Bronchial epithelial cell (primary cell): ENCODE measurements around the gene PTF1A. TPM values are rescaled to one million over a fixed set of nuclear protein-coding genes. Genes with fewer than 3 reads are reported as not detected.

Experiments
- DNase-seq: peaks from one replicate; pipeline ENCODE4 v3.0.0-alpha.2; 2010; ENCODE audit warnings: low read depth
- FAIRE-seq: peaks from 2 replicates; lab custom pipeline; 2011; peaks lifted over from hg19 to GRCh38; lab: Jason Lieb, UNC
- H3K27me3 ChIP-seq: 2 replicates; pipeline ENCODE4 v1.5.1; 2011; ENCODE audit warnings: low read length; ENCODE audit not compliant: control insufficient read depth, insufficient read depth
- H3K36me3 ChIP-seq: 2 replicates; pipeline ENCODE4 v1.5.1; 2011; ENCODE audit warnings: low read length; ENCODE audit not compliant: control insufficient read depth, insufficient read depth
- H3K4me3 ChIP-seq: 2 replicates; pipeline ENCODE4 v1.5.1; 2011; ENCODE audit warnings: mild to moderate bottlenecking, low read depth, low read length, control low read depth
- CTCF ChIP-seq: IDR thresholded peaks from 2 replicates; pipeline ENCODE4 v1.5.1; 2011; ENCODE audit warnings: mild to moderate bottlenecking, moderate library complexity, low read length, control low read depth, inconsistent platforms; ENCODE audit not compliant: insufficient read depth, severe bottlenecking
- total RNA-seq: library from RNA; depleted of rRNA; stranded (reverse); fragments of >200 nt; gene quantifications from 2 replicates; pipeline ENCODE4 v1.2.1, GENCODE V29; 2014

The PTF1A gene
- total RNA-seq, 1 donor from 2014 or later = not detected

GRCh38 chr10:23195846-23196600 is 3.9 kb downstream of the PTF1A start:
- H3K27me3 ChIP-seq = peaks cover 55% of the 10 kb centered on the region
- FAIRE-seq (no peak), DNase-seq (no peak)
- TF ChIP-seq CTCF = no peak
- no peak overlapping the region for H3K4me3 ChIP-seq
- no peaks in the 10 kb centered on the region for H3K36me3 ChIP-seq

- DNase-seq (no peak), FAIRE-seq (no peak)
- Histone ChIP-seq H3K36me3 (no peaks in the 10 kb centered on the region), H3K4me3 (no peak overlapping the region), H3K27me3 (peaks cover 53% of the 10 kb centered on the region)
- no peak for TF ChIP-seq CTCF
Observed at GRCh38 chr10:23196915-23197314, 4.8 kb downstream of the PTF1A start.

- FAIRE-seq (no peak), DNase-seq (no peak)
- TF ChIP-seq CTCF = no peak
- H3K4me3 ChIP-seq = no peak overlapping the region
- peaks cover 51% of the 10 kb centered on the region for H3K27me3 ChIP-seq
- H3K36me3 ChIP-seq = no peaks in the 10 kb centered on the region
Observed at GRCh38 chr10:23197416-23197861, 5.3 kb downstream of the PTF1A start.

GRCh38 chr10:23198610-23198939 is 6.5 kb downstream of the PTF1A start:
- FAIRE-seq (no peak), DNase-seq (no peak)
- Histone ChIP-seq H3K27me3 (peaks cover 48% of the 10 kb centered on the region), H3K4me3 (no peak overlapping the region), H3K36me3 (no peaks in the 10 kb centered on the region)
- no peak for TF ChIP-seq CTCF

- Histone ChIP-seq H3K36me3 (no peaks in the 10 kb centered on the region), H3K27me3 (peaks cover 48% of the 10 kb centered on the region), H3K4me3 (no peak overlapping the region)
- TF ChIP-seq CTCF = no peak
- DNase-seq (no peak), FAIRE-seq (no peak)
Observed at GRCh38 chr10:23198940-23199767, 7.0 kb downstream of the PTF1A start.
